ENCODE results near the gene KIF1B. TPM values are rescaled to one million over a fixed set of nuclear protein-coding genes. Genes with fewer than 3 reads are reported as not detected.

KIF1B gene
- total RNA-seq, 1 experiment from 2014 or later: 28.1 TPM

- H3K9me3 ChIP-seq (ENCODE audit: control insufficient read depth in 1 of 2, insufficient read depth in 1 of 2, low read depth in 1 of 2, low read length in 2 of 2): no peaks in the 10 kb centered on the region
- TF ChIP-seq CEBPB (IDR thresholded peaks at IDR 0.05; ENCODE audit: low read depth) (no peak), SIN3A (IDR thresholded peaks at IDR 0.05; ENCODE audit: low read depth) (no peak), SP1 (IDR thresholded peaks at IDR 0.05; ENCODE audit: low read depth) (no peak), ZFX (IDR thresholded peaks at IDR 0.05) (no peak), SRF (IDR thresholded peaks at IDR 0.05; ENCODE audit: low read depth) (no peak), CBX3 (IDR thresholded peaks at IDR 0.05; ENCODE audit: low read depth) (no peak), EGR1 (IDR thresholded peaks at IDR 0.05; ENCODE audit: low read depth) (no peak), EZH2phosphoT487 (IDR thresholded peaks at IDR 0.05; ENCODE audit: borderline replicate concordance) (no peak), ELF1 (IDR thresholded peaks at IDR 0.05; ENCODE audit: borderline replicate concordance, low read depth) (no peak), FOSL1 (IDR thresholded peaks at IDR 0.05; ENCODE audit: low read depth) (no peak), JUND (IDR thresholded peaks at IDR 0.05) (no peak), EZH2 (IDR thresholded peaks at IDR 0.05) (no peak), RAD21 (IDR thresholded peaks at IDR 0.05; ENCODE audit: low read depth) (no peak), TCF7L2 (IDR thresholded peaks at IDR 0.05; ENCODE audit: borderline replicate concordance, extremely low read depth, insufficient read depth, insufficient read length) (no peak)
- BruUV-seq (replicated peaks): no TSS peak
- H3K27me3 ChIP-seq (ENCODE audit: insufficient read depth, low read length): no peaks in the 10 kb centered on the region
- H3K9ac ChIP-seq (ENCODE audit: low read length): no peak overlapping the region
- H3K79me2 ChIP-seq (ENCODE audit: insufficient read depth, low read length): no peaks in the 10 kb centered on the region
- intact Hi-C loops (cut with micrococcal nuclease): no loop called here
- RAD21 ChIA-PET (ENCODE audit: low non-redundant PET in 1 of 2, low total read pairs in 2 of 2, uncharacterized antibody in 2 of 2, unreplicated experiment in 2 of 2): no interaction called here
- POLR2A ChIA-PET: no interaction called here
- no peaks in the 10 kb centered on the region; the same call in 1 of the 2 replicates for H4K20me1 ChIP-seq (ENCODE audit: insufficient read depth)
- ATAC-seq (no peak), DNase-seq (ENCODE audit: low read depth, low spot score) (no peak)
- no peak overlapping the region for H2AFZ ChIP-seq (ENCODE audit: low read depth, low read length, poor library complexity, severe bottlenecking)
- H3K9me2 ChIP-seq (ENCODE audit: insufficient read depth): no peaks in the 10 kb centered on the region
- CTCF ChIA-PET: no interaction called here
- H3K4me1 ChIP-seq (ENCODE audit: control insufficient read depth in 1 of 2, insufficient read depth in 2 of 2, low read length in 2 of 2): no peaks in the 10 kb centered on the region
- peaks cover 18 to 23% of the 10 kb centered on the region in 2 experiments; a peak in 3 of 4 replicates for H3K36me3 ChIP-seq (ENCODE audit: control insufficient read depth in 1 of 2, insufficient read depth in 2 of 2, low read length in 2 of 2)
- no peak overlapping the region for H3K4me2 ChIP-seq (ENCODE audit: low read length)
- H3K27ac ChIP-seq (ENCODE audit: low read depth, low read length): no peak overlapping the region
- no peak overlapping the region for H3K4me3 ChIP-seq (replicated peaks in 1 of 2; ENCODE audit: low read depth in 1 of 2, low read length in 2 of 2)
These were observed 85.2 kb downstream of the KIF1B start for GRCh38 chr1:10295481-10296085.

- Histone ChIP-seq H3K9me3 (ENCODE audit: control insufficient read depth in 1 of 2, insufficient read depth in 1 of 2, low read depth in 1 of 2, low read length in 2 of 2) (no peaks in the 10 kb centered on the region), H3K79me2 (ENCODE audit: insufficient read depth, low read length) (no peaks in the 10 kb centered on the region), H3K27me3 (ENCODE audit: insufficient read depth, low read length) (no peaks in the 10 kb centered on the region), H3K9ac (ENCODE audit: low read length) (no peak overlapping the region), H3K36me3 (ENCODE audit: control insufficient read depth in 1 of 2, insufficient read depth in 2 of 2, low read length in 2 of 2) (peaks cover 18 to 20% of the 10 kb centered on the region in 2 experiments; a peak in 3 of 4 replicates), H3K27ac (ENCODE audit: low read depth, low read length) (no peak overlapping the region), H4K20me1 (ENCODE audit: insufficient read depth) (no peaks in the 10 kb centered on the region), H3K4me1 (ENCODE audit: control insufficient read depth in 1 of 2, insufficient read depth in 2 of 2, low read length in 2 of 2) (no peaks in the 10 kb centered on the region), H3K4me2 (ENCODE audit: low read length) (no peak overlapping the region), H3K9me2 (ENCODE audit: insufficient read depth) (no peaks in the 10 kb centered on the region), H3K4me3 (replicated peaks in 1 of 2; ENCODE audit: low read depth in 1 of 2, low read length in 2 of 2) (no peak overlapping the region), H2AFZ (ENCODE audit: low read depth, low read length, poor library complexity, severe bottlenecking) (no peak overlapping the region)
- RAD21 ChIA-PET (ENCODE audit: low non-redundant PET in 1 of 2, low total read pairs in 2 of 2, uncharacterized antibody in 2 of 2, unreplicated experiment in 2 of 2): no interaction called here
- CTCF ChIA-PET: no interaction called here
- DNase-seq (ENCODE audit: low read depth, low spot score) (no peak), ATAC-seq (no peak)
- no TSS peak for BruUV-seq (replicated peaks)
- POLR2A ChIA-PET: no interaction called here
- intact Hi-C loops (cut with micrococcal nuclease): no loop called here
- no peak for TF ChIP-seq CEBPB (IDR thresholded peaks at IDR 0.05; ENCODE audit: low read depth)
- no peak for TF ChIP-seq ZFX (IDR thresholded peaks at IDR 0.05)
- no peak for TF ChIP-seq ZBTB33 (IDR thresholded peaks at IDR 0.05; ENCODE audit: extremely low read depth, insufficient replicate concordance, low read length)
- no peak for TF ChIP-seq SRF (IDR thresholded peaks at IDR 0.05; ENCODE audit: low read depth)
- TF ChIP-seq SP1 (IDR thresholded peaks at IDR 0.05; ENCODE audit: low read depth): no peak
- no peak for TF ChIP-seq CBX3 (IDR thresholded peaks at IDR 0.05; ENCODE audit: low read depth)
- no peak for TF ChIP-seq ATF3 (IDR thresholded peaks at IDR 0.05)
- no peak for TF ChIP-seq EZH2 (IDR thresholded peaks at IDR 0.05)
- no peak for TF ChIP-seq REST (IDR thresholded peaks at IDR 0.05; ENCODE audit: low read depth)
These were observed 88.8 kb downstream of the KIF1B start for GRCh38 chr1:10299151-10299550.

All from HCT116 (cell line).